ENCODE measurements around the gene LENEP. TPM values are rescaled to one million over a fixed set of nuclear protein-coding genes. Genes with fewer than 3 reads are reported as not detected.

LENEP gene
- total RNA-seq, 2 experiments from 2014 or later, result 0.78 to 2.3 TPM

DNA sequence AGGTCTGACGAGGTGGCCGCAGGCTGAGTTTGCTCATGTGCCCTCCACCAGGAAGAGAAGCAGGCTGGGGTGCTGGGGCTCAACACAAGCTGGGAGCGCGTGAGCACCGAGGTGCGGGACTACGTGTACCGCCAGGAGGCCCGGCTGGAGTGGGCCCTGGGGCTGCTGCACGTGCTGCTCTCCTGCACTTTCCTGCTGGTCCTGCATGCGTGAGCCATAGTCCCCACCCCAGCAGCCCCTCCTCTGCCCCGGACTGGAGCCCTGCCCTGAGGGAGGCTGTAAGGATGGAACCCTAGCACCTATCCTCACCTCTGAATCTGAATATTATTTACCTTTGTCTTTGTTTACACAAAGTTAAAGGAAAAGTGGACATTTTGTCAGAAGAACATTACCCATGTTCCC lies 49.9 kb downstream of the LENEP start:
- H3K9me3 ChIP-seq (ENCODE audit: low read length), result no peaks in the 10 kb centered on the region
- TF ChIP-seq, protein P1, sequence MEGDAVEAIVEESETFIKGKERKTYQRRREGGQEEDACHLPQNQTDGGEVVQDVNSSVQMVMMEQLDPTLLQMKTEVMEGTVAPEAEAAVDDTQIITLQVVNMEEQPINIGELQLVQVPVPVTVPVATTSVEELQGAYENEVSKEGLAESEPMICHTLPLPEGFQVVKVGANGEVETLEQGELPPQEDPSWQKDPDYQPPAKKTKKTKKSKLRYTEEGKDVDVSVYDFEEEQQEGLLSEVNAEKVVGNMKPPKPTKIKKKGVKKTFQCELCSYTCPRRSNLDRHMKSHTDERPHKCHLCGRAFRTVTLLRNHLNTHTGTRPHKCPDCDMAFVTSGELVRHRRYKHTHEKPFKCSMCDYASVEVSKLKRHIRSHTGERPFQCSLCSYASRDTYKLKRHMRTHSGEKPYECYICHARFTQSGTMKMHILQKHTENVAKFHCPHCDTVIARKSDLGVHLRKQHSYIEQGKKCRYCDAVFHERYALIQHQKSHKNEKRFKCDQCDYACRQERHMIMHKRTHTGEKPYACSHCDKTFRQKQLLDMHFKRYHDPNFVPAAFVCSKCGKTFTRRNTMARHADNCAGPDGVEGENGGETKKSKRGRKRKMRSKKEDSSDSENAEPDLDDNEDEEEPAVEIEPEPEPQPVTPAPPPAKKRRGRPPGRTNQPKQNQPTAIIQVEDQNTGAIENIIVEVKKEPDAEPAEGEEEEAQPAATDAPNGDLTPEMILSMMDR (conservative IDR thresholded peaks at IDR 0.05; ENCODE audit: low read length), result no peak
- no peak for TF ChIP-seq EZH2phosphoT487 (IDR thresholded peaks at IDR 0.05; ENCODE audit: borderline replicate concordance, low read depth, low read length)
- no peaks in the 10 kb centered on the region for H3K9me2 ChIP-seq (ENCODE audit: insufficient read depth, low read length)
- H3K79me2 ChIP-seq (ENCODE audit: insufficient read depth, low read depth, low read length), result no peaks in the 10 kb centered on the region
- no peaks in the 10 kb centered on the region for H3K36me3 ChIP-seq (ENCODE audit: insufficient read depth, low read length)
- no peaks in the 10 kb centered on the region for H4K20me1 ChIP-seq (ENCODE audit: insufficient read depth, low read length)
- CTCF ChIA-PET (ENCODE audit: unreplicated experiment), result interaction anchor here (0.6 kb wide), 1 partner anchor 377 kb away, joined by 3 read pairs; no protein-coding TSS in a partner anchor
- no peak overlapping the region for H3K4me2 ChIP-seq (ENCODE audit: low read length)
- H3K4me3 ChIP-seq (ENCODE audit: low read depth, low read length, poor library complexity, severe bottlenecking), result no peak overlapping the region
- intact Hi-C loops (cut with micrococcal nuclease; ENCODE audit: unreplicated experiment), result no loop called here
- DNase-seq (ENCODE audit: low spot score), result no peak
- peaks cover 7% of the 10 kb centered on the region for H3K4me1 ChIP-seq (ENCODE audit: insufficient read depth, low read length, poor library complexity, severe bottlenecking)
- POLR2A ChIA-PET, result interaction anchor here (1.2 to 1.4 kb wide), 3 partner anchors 9 to 30 kb away, joined by 3 to 5 read pairs (median 4); partner anchors contain the start of gene EFNA4
- no TSS peak for BruUV-seq (replicated peaks)
- no peak overlapping the region for H3K27ac ChIP-seq (ENCODE audit: low read depth, low read length, poor library complexity, severe bottlenecking)
- H2AFZ ChIP-seq (ENCODE audit: low read length), result no peak overlapping the region

DNA sequence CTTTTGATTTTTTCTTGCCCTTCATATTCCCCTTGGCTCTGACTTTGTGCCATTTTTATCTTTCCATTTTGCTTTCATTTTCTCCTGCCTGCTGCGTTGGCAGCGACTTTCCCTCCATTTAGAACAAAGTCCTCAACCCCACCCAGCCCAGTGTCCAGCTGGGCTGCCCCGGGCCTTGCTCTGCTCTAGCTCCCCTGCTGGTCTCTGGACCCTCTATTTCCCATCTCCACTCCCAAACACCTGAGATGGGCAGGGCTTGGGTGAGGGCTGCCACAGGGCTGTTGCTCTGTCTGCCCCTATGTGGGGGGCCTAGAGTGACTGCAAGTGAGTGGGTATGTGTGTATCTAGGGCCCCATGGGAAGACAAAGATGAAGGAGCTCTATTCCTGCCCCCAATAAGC lies 50.4 kb downstream of the LENEP start:
- Histone ChIP-seq H3K79me2 (ENCODE audit: insufficient read depth, low read depth, low read length) (no peaks in the 10 kb centered on the region), H3K4me2 (ENCODE audit: low read length) (no peak overlapping the region), H3K4me3 (ENCODE audit: low read depth, low read length, poor library complexity, severe bottlenecking) (no peak overlapping the region), H3K36me3 (ENCODE audit: insufficient read depth, low read length) (no peaks in the 10 kb centered on the region), H3K9me2 (ENCODE audit: insufficient read depth, low read length) (no peaks in the 10 kb centered on the region), H3K27ac (ENCODE audit: low read depth, low read length, poor library complexity, severe bottlenecking) (no peak overlapping the region), H4K20me1 (ENCODE audit: insufficient read depth, low read length) (no peaks in the 10 kb centered on the region), H3K4me1 (ENCODE audit: insufficient read depth, low read length, poor library complexity, severe bottlenecking) (peaks cover 7% of the 10 kb centered on the region), H2AFZ (ENCODE audit: low read length) (no peak overlapping the region), H3K9me3 (ENCODE audit: low read length) (no peaks in the 10 kb centered on the region)
- no TSS peak for BruUV-seq (replicated peaks)
- CTCF ChIA-PET (ENCODE audit: unreplicated experiment), result interaction anchor here (0.6 to 1.7 kb wide), 4 partner anchors 18 to 378 kb away, joined by 3 to 11 read pairs (median 4); partner anchors contain the start of gene PMVK
- TF ChIP-seq, protein P1 (conservative IDR thresholded peaks at IDR 0.05; ENCODE audit: low read length), result no peak
- TF ChIP-seq EZH2phosphoT487 (IDR thresholded peaks at IDR 0.05; ENCODE audit: borderline replicate concordance, low read depth, low read length), result no peak
- DNase-seq (ENCODE audit: low spot score), result no peak
- POLR2A ChIA-PET, result interaction anchor here (0.6 to 1.4 kb wide), 7 partner anchors 9 to 69 kb away, joined by 3 to 5 read pairs (median 3); partner anchors contain the start of genes CKS1B and EFNA4
- intact Hi-C loops (cut with micrococcal nuclease; ENCODE audit: unreplicated experiment), result loop anchor here (2.0 kb wide), 1 partner anchor 17 kb away; no protein-coding TSS in a partner anchor

Small RNA genes lying within 50 kb of the gene (microRNA-seq; reads per million reads assigned to microRNA genes)
- not detected for gene MIR4258 (ENCODE audit: borderline replicate concordance)

Small RNA genes lying within 50 kb of the gene (small RNA-seq; reads per million reads assigned to genes)
- gene MIR4258 (not detected), gene RF00017 (not detected)

Other genes with a start within 250 kb of the LENEP start
- 11.4 and 14.8 TPM in 2 replicates for gene KCNN3, start 123.3 kb upstream of the LENEP start, total RNA-seq (2014; rRNA removed; shearing (Covaris generic))
- gene KCNN3, start 123.3 kb upstream of the LENEP start, total RNA-seq (2022), result 44.5 and 50.8 TPM in 2 replicates
- gene PMVK, start 56.9 kb upstream of the LENEP start, total RNA-seq (2014; rRNA removed; shearing (Covaris generic)), result 16.3 and 19.1 TPM in 2 replicates
- 45.9 and 54.0 TPM in 2 replicates for gene PMVK, start 56.9 kb upstream of the LENEP start, total RNA-seq (2022)
- gene PBXIP1, start 37.5 kb upstream of the LENEP start, total RNA-seq (2014; rRNA removed; shearing (Covaris generic)), result 23.8 and 26.6 TPM in 2 replicates
- gene PBXIP1, start 37.5 kb upstream of the LENEP start, total RNA-seq (2022), result 37.7 and 39.8 TPM in 2 replicates
- gene PYGO2, start 31.8 kb upstream of the LENEP start, total RNA-seq (2014; rRNA removed; shearing (Covaris generic)), result 36.5 and 44.3 TPM in 2 replicates
- 47.3 and 53.1 TPM in 2 replicates for gene PYGO2, start 31.8 kb upstream of the LENEP start, total RNA-seq (2022)
- gene SHC1, start 22.8 kb upstream of the LENEP start, total RNA-seq (2014; rRNA removed; shearing (Covaris generic)), result 31.4 and 37.6 TPM in 2 replicates
- gene SHC1, start 22.8 kb upstream of the LENEP start, total RNA-seq (2022), result 77.4 and 84.0 TPM in 2 replicates
- 149 and 204 TPM in 2 replicates for gene CKS1B, start 18.9 kb upstream of the LENEP start, total RNA-seq (2014; rRNA removed; shearing (Covaris generic))
- gene CKS1B, start 18.9 kb upstream of the LENEP start, total RNA-seq (2022), result 230 and 260 TPM in 2 replicates
- 52.7 and 55.7 TPM in 2 replicates for gene FLAD1, start 10.2 kb upstream of the LENEP start, total RNA-seq (2014; rRNA removed; shearing (Covaris generic))
- gene FLAD1, start 10.2 kb upstream of the LENEP start, total RNA-seq (2022), result 57.0 and 57.9 TPM in 2 replicates
- gene ZBTB7B, start 9.2 kb downstream of the LENEP start, total RNA-seq (2014; rRNA removed; shearing (Covaris generic)), result 14.2 and 16.3 TPM in 2 replicates
- gene ZBTB7B, start 9.2 kb downstream of the LENEP start, total RNA-seq (2022), result 22.2 and 23.2 TPM in 2 replicates
- 0.85 and 1.7 TPM in 2 replicates for gene DCST2, start 40.2 kb downstream of the LENEP start, total RNA-seq (2014; rRNA removed; shearing (Covaris generic))
- 2.0 and 3.9 TPM in 2 replicates for gene DCST2, start 40.2 kb downstream of the LENEP start, total RNA-seq (2022)
- not detected in 2 replicates for gene DCST1, start 40.2 kb downstream of the LENEP start, total RNA-seq (2014; rRNA removed; shearing (Covaris generic))
- not detected in 2 replicates for gene DCST1, start 40.2 kb downstream of the LENEP start, total RNA-seq (2022)
- gene ADAM15, start 57.7 kb downstream of the LENEP start, total RNA-seq (2014; rRNA removed; shearing (Covaris generic)), result 14.2 and 19.7 TPM in 2 replicates
- gene ADAM15, start 57.7 kb downstream of the LENEP start, total RNA-seq (2022), result 50.4 and 56.1 TPM in 2 replicates
- gene EFNA4, start 70.2 kb downstream of the LENEP start, total RNA-seq (2014; rRNA removed; shearing (Covaris generic)), result 10.5 and 11.5 TPM in 2 replicates
- 9.0 and 10.1 TPM in 2 replicates for gene EFNA4, start 70.2 kb downstream of the LENEP start, total RNA-seq (2022)
- gene EFNA3, start 85.3 kb downstream of the LENEP start, total RNA-seq (2014; rRNA removed; shearing (Covaris generic)), result 5.7 and 6.7 TPM in 2 replicates
- gene EFNA3, start 85.3 kb downstream of the LENEP start, total RNA-seq (2022), result 4.8 and 10.8 TPM in 2 replicates
- gene EFNA1, start 134.3 kb downstream of the LENEP start, total RNA-seq (2014; rRNA removed; shearing (Covaris generic)), result not detected in 2 replicates
- not detected in 2 replicates for gene EFNA1, start 134.3 kb downstream of the LENEP start, total RNA-seq (2022)
- 11.6 and 12.3 TPM in 2 replicates for gene SLC50A1, start 142.3 kb downstream of the LENEP start, total RNA-seq (2014; rRNA removed; shearing (Covaris generic))
- 46.1 and 48.0 TPM in 2 replicates for gene SLC50A1, start 142.3 kb downstream of the LENEP start, total RNA-seq (2022)
- 32.5 and 41.8 TPM in 2 replicates for gene DPM3, start 146.9 kb downstream of the LENEP start, total RNA-seq (2014; rRNA removed; shearing (Covaris generic))
- 56.2 and 65.9 TPM in 2 replicates for gene DPM3, start 146.9 kb downstream of the LENEP start, total RNA-seq (2022)
- 80.5 and 128 TPM in 2 replicates for gene KRTCAP2, start 179.7 kb downstream of the LENEP start, total RNA-seq (2014; rRNA removed; shearing (Covaris generic))
- gene KRTCAP2, start 179.7 kb downstream of the LENEP start, total RNA-seq (2022), result 141 and 166 TPM in 2 replicates
- 1.3 and 3.1 TPM in 2 replicates for gene TRIM46, start 180.3 kb downstream of the LENEP start, total RNA-seq (2014; rRNA removed; shearing (Covaris generic))
- 3.9 and 4.5 TPM in 2 replicates for gene TRIM46, start 180.3 kb downstream of the LENEP start, total RNA-seq (2022)
- gene THBS3, start 214.3 kb downstream of the LENEP start, total RNA-seq (2014; rRNA removed; shearing (Covaris generic)), result 6.9 and 11.1 TPM in 2 replicates
- 28.7 and 37.1 TPM in 2 replicates for gene THBS3, start 214.3 kb downstream of the LENEP start, total RNA-seq (2022)
- gene MTX1, start 215.1 kb downstream of the LENEP start, total RNA-seq (2014; rRNA removed; shearing (Covaris generic)), result 67.6 and 70.2 TPM in 2 replicates
- gene MTX1, start 215.1 kb downstream of the LENEP start, total RNA-seq (2022), result 43.9 and 45.7 TPM in 2 replicates